Keratinocyte (primary cell): ENCODE results near the gene CUX1. TPM values are rescaled to one million over a fixed set of nuclear protein-coding genes. Genes with fewer than 3 reads are reported as not detected.

Experiments used
- DNase-seq: peaks from one replicate; pipeline ENCODE4 v3.0.0-alpha.2; 2011; ENCODE audit warnings: low read depth, missing footprints, low spot score
- FAIRE-seq: peaks from 2 replicates; lab custom pipeline; 2011; peaks lifted over from hg19 to GRCh38; lab: Jason Lieb, UNC
- H2AFZ ChIP-seq: 2 replicates; pipeline ENCODE4 v1.6.0; 2012; ENCODE audit warnings: low read length, control low read depth, inconsistent platforms; ENCODE audit not compliant: control insufficient read depth
- H3K27ac ChIP-seq: 2 replicates; pipeline ENCODE4 v1.5.1; 2011; ENCODE audit warnings: low read length; ENCODE audit not compliant: control insufficient read depth, insufficient read depth
- H3K27me3 ChIP-seq: 3 replicates; pipeline ENCODE4 v1.6.0; 2011; ENCODE audit warnings: low read length; ENCODE audit not compliant: control insufficient read depth, insufficient read depth; ENCODE audit errors: extremely low read depth
- H3K36me3 ChIP-seq, 2 experiments: 2 replicates in 1 of 2; 3 replicates in 1 of 2; pipeline ENCODE4 v1.5.1; 2011; ENCODE audit warnings: low read length in 2 of 2, mild to moderate bottlenecking in 1 of 2; ENCODE audit not compliant: control insufficient read depth in 2 of 2, insufficient read depth in 2 of 2; ENCODE audit errors: extremely low read depth in 1 of 2
- H3K4me1 ChIP-seq: 3 replicates; pipeline ENCODE4 v1.5.1; 2011; ENCODE audit warnings: low read length; ENCODE audit not compliant: control insufficient read depth, insufficient read depth; ENCODE audit errors: extremely low read depth
- H3K4me2 ChIP-seq: 3 replicates; pipeline ENCODE4 v1.6.0; 2011; ENCODE audit warnings: low read depth, low read length; ENCODE audit not compliant: control insufficient read depth, insufficient read depth; ENCODE audit errors: extremely low read depth
- H3K4me3 ChIP-seq, 3 experiments: fragments of 200-600 bp in 1 of 3; sonication (generic) in 1 of 3; 2 replicates in 2 of 3; 3 replicates in 1 of 3; pipeline ENCODE4 v1.5.1; 2011 to 2016; ENCODE audit warnings: low read length in 3 of 3, mild to moderate bottlenecking in 3 of 3, control low read depth in 2 of 3, inconsistent platforms in 1 of 3, low read depth in 1 of 3, mixed read lengths in 1 of 3, mixed run types in 1 of 3, moderate library complexity in 1 of 3; ENCODE audit not compliant: control insufficient read depth in 2 of 3, insufficient read depth in 2 of 3; ENCODE audit errors: extremely low read depth in 1 of 3
- H3K79me2 ChIP-seq: 2 replicates; pipeline ENCODE4 v1.6.0; 2012; ENCODE audit warnings: low read length; ENCODE audit not compliant: control insufficient read depth, insufficient read depth
- H3K9ac ChIP-seq: 3 replicates; pipeline ENCODE4 v1.6.0; 2011; ENCODE audit warnings: low read length; ENCODE audit not compliant: control insufficient read depth, insufficient read depth; ENCODE audit errors: extremely low read depth
- H3K9me1 ChIP-seq: 3 replicates; pipeline ENCODE4 v1.6.0; 2011; ENCODE audit warnings: low read length; ENCODE audit not compliant: control insufficient read depth, insufficient read depth; ENCODE audit errors: extremely low read depth
- H3K9me3 ChIP-seq: 2 replicates; pipeline ENCODE4 v1.5.1; 2012; ENCODE audit warnings: low read depth, low read length; ENCODE audit not compliant: control insufficient read depth
- H4K20me1 ChIP-seq: 3 replicates; pipeline ENCODE4 v1.6.0; 2011; ENCODE audit warnings: low read length; ENCODE audit not compliant: control insufficient read depth, insufficient read depth; ENCODE audit errors: extremely low read depth
- CTCF ChIP-seq, 3 experiments: IDR thresholded peaks in 1 of 3; conservative IDR thresholded peaks in 1 of 3; optimal IDR thresholded peaks in 1 of 3; 2 replicates in 2 of 3; 3 replicates in 1 of 3; pipeline versions ENCODE3 to v1.5.1; 2011; ENCODE audit warnings: low read length in 3 of 3, mild to moderate bottlenecking in 3 of 3, moderate library complexity in 2 of 3, control low read depth in 1 of 3, inconsistent platforms in 1 of 3; ENCODE audit not compliant: insufficient read depth in 2 of 3; ENCODE audit errors: extremely low read depth in 1 of 3
- EZH2 ChIP-seq: IDR thresholded peaks from one replicate; pipeline ENCODE4 v1.6.1; 2012; ENCODE audit warnings: inconsistent platforms, mild to moderate bottlenecking, low read length, moderate library complexity
- dilution Hi-C: fragments of 300-500 bp; cut with MboI; formaldehyde crosslinking; loops from one replicate; pipeline ENCODE4 v1.7.0; 2020; ENCODE audit warnings: low sequenced_read_pairs; ENCODE audit not compliant: extremely low pct_ligation_motif_present
- polyA plus RNA-seq, 5 experiments: library from polyadenylated mRNA; depleted of rRNA in 3 of 5; stranded (reverse) in 3 of 5; stranded (forward) in 1 of 5; unstranded in 1 of 5; fragments of >200 nt; gene quantifications; 1 replicate in 1 of 5; 2 replicates in 3 of 5; 3 replicates in 1 of 5; pipeline versions ENCODE4 v1.2.1 to v1.2.3, GENCODE V29; 2011 to 2012; ENCODE audit warnings: missing spikeins in 2 of 5, low read depth in 1 of 5, low replicate concordance in 1 of 5

Gene CUX1
- polyA plus RNA-seq, 1 donor (not counting 4 experiments of a cell fraction or from before 2014, with no cell fraction given) = 18.3 TPM

GRCh38 chr7:102044641-102044983, 227.2 kb downstream of the CUX1 start:
- dilution Hi-C loops = no loop called here
- Histone ChIP-seq H4K20me1 (no peaks in the 10 kb centered on the region), H2AFZ (no peak overlapping the region), H3K9ac (no peak overlapping the region), H3K4me3 (no peak overlapping the region), H3K4me1 (peaks cover 4% of the 10 kb centered on the region), H3K27ac (no peak overlapping the region), H3K4me2 (no peak overlapping the region), H3K9me1 (no peaks in the 10 kb centered on the region), H3K79me2 (no peaks in the 10 kb centered on the region), H3K36me3 (peaks cover 0 to 2% of the 10 kb centered on the region in 2 experiments), H3K9me3 (no peaks in the 10 kb centered on the region), H3K27me3 (no peaks in the 10 kb centered on the region)
- DNase-seq (no peak), FAIRE-seq (no peak)
- no peak for TF ChIP-seq EZH2
- no peak for TF ChIP-seq CTCF (optimal IDR thresholded peaks at IDR 0.05 in 1 of 3, IDR thresholded peaks at IDR 0.05 in 1 of 3, conservative IDR thresholded peaks at IDR 0.05 in 1 of 3; ENCODE audit: extremely low read depth in 1 of 3, insufficient read depth in 2 of 3, low read length in 3 of 3)

- H3K9me3 ChIP-seq = no peaks in the 10 kb centered on the region
- dilution Hi-C loops = no loop called here
- H3K36me3 ChIP-seq = peaks cover 0 to 2% of the 10 kb centered on the region in 2 experiments
- no peaks in the 10 kb centered on the region for H3K79me2 ChIP-seq
- H3K27me3 ChIP-seq = no peaks in the 10 kb centered on the region
- no peaks in the 10 kb centered on the region for H4K20me1 ChIP-seq
- H3K4me3 ChIP-seq = no peak overlapping the region
- no peak overlapping the region for H3K4me2 ChIP-seq
- FAIRE-seq (no peak), DNase-seq (no peak)
- no peaks in the 10 kb centered on the region for H3K9me1 ChIP-seq
- no peak for TF ChIP-seq CTCF (optimal IDR thresholded peaks at IDR 0.05 in 1 of 3, IDR thresholded peaks at IDR 0.05 in 1 of 3, conservative IDR thresholded peaks at IDR 0.05 in 1 of 3; ENCODE audit: extremely low read depth in 1 of 3, insufficient read depth in 2 of 3, low read length in 3 of 3)
- no peak for TF ChIP-seq EZH2
- H3K27ac ChIP-seq = no peak overlapping the region
- H3K4me1 ChIP-seq = peaks cover 4% of the 10 kb centered on the region
- H3K9ac ChIP-seq = no peak overlapping the region
- H2AFZ ChIP-seq = no peak overlapping the region
Observed at GRCh38 chr7:102044984-102045673, 227.7 kb downstream of the CUX1 start.
